IMR-90 (cell line): ENCODE results near the gene EID1. TPM values are rescaled to one million over a fixed set of nuclear protein-coding genes. Genes with fewer than 3 reads are reported as not detected.

Experiments
- ATAC-seq: fragments of 200-7000 bp; cut with Tn5 transposase; 2 replicates; pipeline ENCODE4 v1.9.1; 2020; ENCODE audit warnings: low read depth, mild to moderate bottlenecking, moderate library complexity
- BruUV-seq: library from RNA; stranded (reverse); fragments of 400-500 nt; replicated peaks from 2 replicates; lab custom pipeline; 2021; lab: Mats Ljungman, UMichigan
- CTCF ChIA-PET: fragments of 300-600 bp; formaldehyde crosslinking; extraction: SDS; loops from one replicate; lab custom pipeline; 2021; ENCODE audit warnings: antibody characterized with exemption; lab: Yijun Ruan, JAX
- POLR2A ChIA-PET: fragments of 300-600 bp; sonication (Branson Sonifier 250); formaldehyde crosslinking; loops from one replicate; lab custom pipeline; 2022; ENCODE audit warnings: antibody characterized with exemption; ENCODE audit not compliant: unreplicated experiment; lab: Charles Lee
- DNase-seq: peaks from one replicate; pipeline ENCODE4 v3.0.0; 2013
- H2AFZ ChIP-seq: replicated peaks from 2 replicates; pipeline ENCODE3; 2013; ENCODE audit warnings: low read length, mild to moderate bottlenecking; ENCODE audit not compliant: poor library complexity
- H2AK5ac ChIP-seq: 2 replicates; pipeline ENCODE4 v1.6.1; 2013; ENCODE audit warnings: low read depth, low read length, inconsistent platforms
- H2AK9ac ChIP-seq: replicated peaks from 2 replicates; pipeline ENCODE3; 2013; ENCODE audit warnings: mild to moderate bottlenecking, low read depth, low read length, moderate library complexity; ENCODE audit not compliant: poor library complexity
- H2BK120ac ChIP-seq: 2 replicates; pipeline ENCODE4 v1.6.1; 2013; ENCODE audit warnings: low read depth, low read length, inconsistent platforms
- H2BK15ac ChIP-seq: 3 replicates; pipeline ENCODE4 v1.6.1; 2013; ENCODE audit warnings: low read depth, low read length, inconsistent platforms
- H2BK20ac ChIP-seq: 2 replicates; pipeline ENCODE4 v1.6.1; 2013; ENCODE audit warnings: low read depth, mild to moderate bottlenecking, inconsistent platforms, low read length, moderate library complexity
- H2BK5ac ChIP-seq: 2 replicates; pipeline ENCODE4 v1.6.1; 2013; ENCODE audit warnings: mild to moderate bottlenecking, low read depth, low read length, inconsistent platforms; ENCODE audit not compliant: poor library complexity, severe bottlenecking
- H3K14ac ChIP-seq: replicated peaks from 2 replicates; pipeline ENCODE4 v1.6.1; 2013; ENCODE audit warnings: low read depth, low read length, inconsistent platforms
- H3K18ac ChIP-seq: 2 replicates; pipeline ENCODE4 v1.6.1; 2013; ENCODE audit warnings: low read depth, low read length, control low read depth
- H3K23ac ChIP-seq: 2 replicates; pipeline ENCODE4 v1.6.1; 2013; ENCODE audit warnings: low read depth, low read length, inconsistent platforms
- H3K27ac ChIP-seq: 2 replicates; pipeline ENCODE4 v1.5.1; 2013; ENCODE audit warnings: mild to moderate bottlenecking, control low read depth, low read length; ENCODE audit not compliant: insufficient read depth
- H3K27me3 ChIP-seq: 2 replicates; pipeline ENCODE4 v1.6.1; 2013; ENCODE audit warnings: low read length; ENCODE audit not compliant: control insufficient read depth, insufficient read depth
- H3K36me3 ChIP-seq: 2 replicates; pipeline ENCODE4 v1.6.1; 2013; ENCODE audit warnings: low read length, mixed read lengths; ENCODE audit not compliant: control insufficient read depth, insufficient read depth
- H3K4ac ChIP-seq: 2 replicates; pipeline ENCODE4 v1.6.1; 2013; ENCODE audit warnings: low read depth, low read length, inconsistent platforms
- H3K4me1 ChIP-seq: 2 replicates; pipeline ENCODE4 v1.6.1; 2013; ENCODE audit warnings: low read length, mixed read lengths; ENCODE audit not compliant: control insufficient read depth, insufficient read depth
- H3K4me2 ChIP-seq: 2 replicates; pipeline ENCODE4 v1.6.1; 2013; ENCODE audit warnings: low read depth, mild to moderate bottlenecking, control low read depth, low read length, moderate library complexity
- H3K4me3 ChIP-seq: 2 replicates; pipeline ENCODE4 v1.5.1; 2013; ENCODE audit warnings: low read depth, mild to moderate bottlenecking, control low read depth, low read length, moderate library complexity; ENCODE audit not compliant: insufficient read depth
- H3K56ac ChIP-seq: 2 replicates; pipeline ENCODE4 v1.6.1; 2013; ENCODE audit warnings: low read length, inconsistent platforms; ENCODE audit not compliant: insufficient read depth; ENCODE audit errors: extremely low read depth
- H3K79me1 ChIP-seq, 2 experiments: 2 replicates each; pipeline ENCODE4 v1.6.1; 2013; ENCODE audit warnings: low read length in 2 of 2, inconsistent platforms in 1 of 2, low read depth in 1 of 2
- H3K9ac ChIP-seq: 2 replicates; pipeline ENCODE4 v1.6.1; 2013; ENCODE audit warnings: low read depth, low read length, control low read depth
- H3K9me1 ChIP-seq: 2 replicates; pipeline ENCODE4 v1.6.1; 2013; ENCODE audit warnings: low read length, inconsistent platforms; ENCODE audit not compliant: insufficient read depth
- H3K9me3 ChIP-seq: 2 replicates; pipeline ENCODE4 v1.6.1; 2013; ENCODE audit warnings: low read length; ENCODE audit not compliant: control insufficient read depth, insufficient read depth
- H4K20me1 ChIP-seq: 2 replicates; pipeline ENCODE4 v1.6.1; 2013; ENCODE audit warnings: low read length, inconsistent platforms; ENCODE audit not compliant: insufficient read depth
- H4K5ac ChIP-seq: 2 replicates; pipeline ENCODE4 v1.6.1; 2013; ENCODE audit warnings: mild to moderate bottlenecking, low read depth, low read length, control low read depth
- H4K8ac ChIP-seq, 2 experiments: 2 replicates each; pipeline ENCODE4 v1.6.1; 2013; ENCODE audit warnings: low read depth in 2 of 2, low read length in 2 of 2, control low read depth in 1 of 2, inconsistent platforms in 1 of 2
- H4K91ac ChIP-seq: 2 replicates; pipeline ENCODE4 v1.6.1; 2013; ENCODE audit warnings: low read depth, low read length, inconsistent platforms; ENCODE audit not compliant: insufficient read depth
- CHD1 ChIP-seq: IDR thresholded peaks from 2 replicates; pipeline ENCODE4 v1.6.1; 2012; ENCODE audit warnings: low read depth, low read length, improper control_type of control experiment
- CTCF ChIP-seq: conservative IDR thresholded peaks from 2 replicates; pipeline ENCODE4 v1.5.1; 2012; ENCODE audit warnings: mild to moderate bottlenecking, low read depth, low read length, improper control_type of control experiment
- NFE2L2 ChIP-seq: fragments of 150-350 bp; IDR thresholded peaks from 2 replicates; pipeline ENCODE4 v1.6.1; 2016; ENCODE audit warnings: low read depth, mild to moderate bottlenecking, low read length
- POLR2A ChIP-seq: IDR thresholded peaks from 2 replicates; pipeline ENCODE4 v1.6.1; 2012; ENCODE audit warnings: mild to moderate bottlenecking, low read depth, low read length
- RCOR1 ChIP-seq: IDR thresholded peaks from 2 replicates; pipeline ENCODE4 v1.6.1; 2012; ENCODE audit warnings: mild to moderate bottlenecking, low read length, improper control_type of control experiment; ENCODE audit not compliant: insufficient replicate concordance
- WGBS, 2 experiments: methylation state at CpG; one replicate each; pipeline versions ENCODE4 v1.1.5 to v1.1.7; 2013; ENCODE audit warnings: missing lambda C conversion rate in 2 of 2; ENCODE audit not compliant: insufficient read length in 1 of 2; ENCODE audit errors: extremely low coverage in 2 of 2; 5-methylcytosine and 5-hydroxymethylcytosine counted together
- dilution Hi-C: fragments of 300-500 bp; cut with HindIII; formaldehyde crosslinking; loops from one replicate; pipeline ENCODE4 v1.14.3; 2018; ENCODE audit warnings: low sequenced_read_pairs; ENCODE audit not compliant: unreplicated experiment
- in situ Hi-C: fragments of 300-500 bp; cut with MboI; formaldehyde crosslinking; loops from 3 replicates; pipeline ENCODE4 v1.14.3; 2019; ENCODE audit warnings: low sequenced_read_pairs, inconsistent platforms, mixed read lengths
- intact Hi-C: fragments of 100-400 bp; cut with micrococcal nuclease; formaldehyde crosslinking; loops from 2 replicates; pipeline ENCODE4 v1.10.0; 2022
- polyA plus RNA-seq, 3 experiments: library from polyadenylated mRNA; depleted of rRNA; stranded (reverse); fragments of >200 nt; gene quantifications; 2 replicates each; pipeline ENCODE4 v1.2.3, GENCODE V29; 2012; ENCODE audit warnings: low replicate concordance in 1 of 3
- total RNA-seq: library from RNA; depleted of rRNA; stranded (reverse); fragments of >200 nt; gene quantifications from 2 replicates; pipeline ENCODE4 v1.2.3, GENCODE V29; 2012

The EID1 gene
- total and polyA plus RNA-seq, 2 of the 4 experiments (the other 2 are of a cell fraction), result 147 to 162 TPM

GRCh38 chr15:48888191-48888590 is 10.3 kb downstream of the EID1 start:
- intact Hi-C loops (loop anchor here (5.0 kb wide), 1 partner anchor 49 kb away; no protein-coding TSS in a partner anchor), in situ Hi-C loops (no loop called here), dilution Hi-C loops (no loop called here)
- peak overlapping the region; percentile 74 for H3K14ac ChIP-seq
- peaks cover 4% of the 10 kb centered on the region for H3K9me1 ChIP-seq
- CTCF ChIA-PET, result no interaction called here
- H3K36me3 ChIP-seq, result no peaks in the 10 kb centered on the region
- peak overlapping the region; percentile 74; the same call in 1 of the 2 replicates for H3K18ac ChIP-seq
- no peak for TF ChIP-seq CTCF
- no peak for TF ChIP-seq POLR2A
- no peak for TF ChIP-seq NFE2L2
- TF ChIP-seq RCOR1, result no peak
- TF ChIP-seq CHD1, result no peak
- H2AFZ ChIP-seq, result no peak overlapping the region
- ATAC-seq (no peak), DNase-seq (no peak)
- peak overlapping the region; percentile 90; the same call in 1 of the 2 replicates for H2BK20ac ChIP-seq
- H3K9me3 ChIP-seq, result no peaks in the 10 kb centered on the region
- peak overlapping the region; percentile 86 for H3K4ac ChIP-seq
- H3K23ac ChIP-seq, result peak overlapping the region; percentile 52; the same call in 1 of the 2 replicates
- no peaks in the 10 kb centered on the region for H3K27me3 ChIP-seq
- peak overlapping the region; percentile 57; the same call in 1 of the 2 replicates for H4K5ac ChIP-seq
- peak overlapping the region; percentile 77 for H4K91ac ChIP-seq
- no peak overlapping the region for H3K4me3 ChIP-seq
- no peak overlapping the region for H3K4me2 ChIP-seq
- WGBS, 2 experiments, result no CpG with 5 or more reads among the region's 4 CpGs
- no peak overlapping the region for H2AK9ac ChIP-seq
- BruUV-seq, result no TSS peak
- peak overlapping the region; percentile 86; the same call in 2 of the 3 replicates for H2BK15ac ChIP-seq
- no peak overlapping the region for H3K56ac ChIP-seq
- peaks cover 16% of the 10 kb centered on the region for H3K4me1 ChIP-seq
- peak overlapping the region; percentile 86 for H2AK5ac ChIP-seq
- H2BK5ac ChIP-seq, result peak overlapping the region; percentile 92
- H3K79me1 ChIP-seq, result peaks cover 7 to 16% of the 10 kb centered on the region in 2 experiments; a peak in 3 of 4 replicates
- peak overlapping the region; percentile 52 to 82; a peak in 3 of 4 replicates for H4K8ac ChIP-seq
- POLR2A ChIA-PET, result no interaction called here
- H3K27ac ChIP-seq, result no peak overlapping the region
- H4K20me1 ChIP-seq, result no peaks in the 10 kb centered on the region
- peak overlapping the region; percentile 93 for H2BK120ac ChIP-seq
- no peak overlapping the region for H3K9ac ChIP-seq
